Epithelial cell of esophagus (primary cell): ENCODE measurements around the gene LHX3.

ENCODE experiments used
- DNase-seq: peaks from one replicate; pipeline ENCODE4 v3.0.0; 2010; ENCODE audit warnings: low read depth
- H3K4me3 ChIP-seq: 2 replicates; pipeline ENCODE4 v1.5.1; 2011; ENCODE audit warnings: mild to moderate bottlenecking, low read length, control low read depth
- TF ChIP-seq, protein P1 (sequence below): IDR thresholded peaks from 2 replicates; pipeline ENCODE4 v1.5.1; 2011; ENCODE audit warnings: low read depth, mild to moderate bottlenecking, low read length, control low read depth, inconsistent platforms; ENCODE audit not compliant: insufficient read depth; ENCODE audit errors: missing control alignments

LHX3 gene

DNA sequence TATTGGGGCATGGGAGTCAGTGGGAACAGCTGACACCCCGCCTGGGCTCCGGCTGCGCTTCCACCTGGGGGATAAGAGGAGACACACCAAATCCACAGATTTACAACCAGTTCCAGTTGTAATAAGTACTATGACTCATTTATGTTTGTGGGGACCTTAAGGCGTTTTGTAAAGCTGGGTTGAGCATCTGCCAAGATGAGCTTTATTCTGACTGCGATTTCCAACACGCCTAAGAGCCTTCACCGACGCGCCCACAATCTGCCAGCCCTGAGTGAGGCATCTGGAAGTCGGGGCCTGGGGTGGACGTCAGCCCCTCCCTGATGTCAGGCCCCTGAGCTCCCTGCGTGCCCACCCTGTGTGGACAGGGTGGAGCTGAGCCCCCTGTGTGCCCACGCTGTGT is 14.3 kb upstream of the LHX3 start:
- H3K4me3 ChIP-seq = no peak overlapping the region
- TF ChIP-seq, protein P1, sequence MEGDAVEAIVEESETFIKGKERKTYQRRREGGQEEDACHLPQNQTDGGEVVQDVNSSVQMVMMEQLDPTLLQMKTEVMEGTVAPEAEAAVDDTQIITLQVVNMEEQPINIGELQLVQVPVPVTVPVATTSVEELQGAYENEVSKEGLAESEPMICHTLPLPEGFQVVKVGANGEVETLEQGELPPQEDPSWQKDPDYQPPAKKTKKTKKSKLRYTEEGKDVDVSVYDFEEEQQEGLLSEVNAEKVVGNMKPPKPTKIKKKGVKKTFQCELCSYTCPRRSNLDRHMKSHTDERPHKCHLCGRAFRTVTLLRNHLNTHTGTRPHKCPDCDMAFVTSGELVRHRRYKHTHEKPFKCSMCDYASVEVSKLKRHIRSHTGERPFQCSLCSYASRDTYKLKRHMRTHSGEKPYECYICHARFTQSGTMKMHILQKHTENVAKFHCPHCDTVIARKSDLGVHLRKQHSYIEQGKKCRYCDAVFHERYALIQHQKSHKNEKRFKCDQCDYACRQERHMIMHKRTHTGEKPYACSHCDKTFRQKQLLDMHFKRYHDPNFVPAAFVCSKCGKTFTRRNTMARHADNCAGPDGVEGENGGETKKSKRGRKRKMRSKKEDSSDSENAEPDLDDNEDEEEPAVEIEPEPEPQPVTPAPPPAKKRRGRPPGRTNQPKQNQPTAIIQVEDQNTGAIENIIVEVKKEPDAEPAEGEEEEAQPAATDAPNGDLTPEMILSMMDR = no peak
- DNase-seq = peak; percentile 91

DNA sequence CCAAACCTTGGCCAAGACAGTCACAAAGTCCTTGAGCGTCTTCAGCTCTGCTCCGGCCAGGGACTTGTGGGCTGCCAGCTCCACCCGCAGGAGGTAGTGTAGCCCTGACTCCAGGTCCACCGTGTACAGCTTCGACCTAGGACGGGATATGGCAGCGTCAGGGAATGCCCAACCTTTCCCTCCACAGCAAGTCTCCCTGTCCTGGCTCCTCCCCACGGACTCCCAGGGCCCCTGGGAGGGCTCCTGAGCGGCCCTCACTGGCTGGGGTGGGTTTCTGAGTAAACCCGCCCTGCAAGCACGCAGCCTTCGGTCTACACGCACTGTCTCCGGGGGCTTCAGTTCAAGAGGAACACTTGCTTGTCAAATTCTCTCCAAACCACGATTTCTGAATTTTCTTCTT is 13.7 kb upstream of the LHX3 start:
- no peak for DNase-seq
- TF ChIP-seq, protein P1 = no peak
- no peak overlapping the region for H3K4me3 ChIP-seq

DNA sequence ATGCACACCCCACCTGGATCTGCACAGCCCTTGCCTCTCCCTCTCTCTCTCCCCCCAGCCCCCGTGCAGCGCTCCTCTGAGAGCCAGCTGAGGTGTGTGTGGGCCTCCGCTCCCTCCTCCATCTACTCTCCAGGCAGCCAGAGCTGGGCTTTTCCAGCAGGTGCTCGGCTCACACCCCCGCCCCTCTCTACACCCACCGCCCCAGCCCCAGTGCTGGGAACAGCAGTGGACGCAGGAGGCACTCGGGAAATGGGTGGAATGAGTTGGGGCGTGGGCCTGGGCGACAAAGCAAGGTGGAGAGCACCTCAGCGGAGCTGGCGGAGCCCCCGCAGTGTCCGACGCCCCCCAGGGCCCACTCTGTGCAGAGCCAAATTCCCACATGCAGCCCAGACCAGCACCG is 13.3 kb upstream of the LHX3 start:
- DNase-seq = no peak
- TF ChIP-seq, protein P1 = no peak
- H3K4me3 ChIP-seq = no peak overlapping the region

GRCh38 chr9:136216541-136217244 is 11.8 kb upstream of the LHX3 start:
- DNase-seq = no peak
- no peak overlapping the region for H3K4me3 ChIP-seq
- TF ChIP-seq, protein P1 = no peak

DNA sequence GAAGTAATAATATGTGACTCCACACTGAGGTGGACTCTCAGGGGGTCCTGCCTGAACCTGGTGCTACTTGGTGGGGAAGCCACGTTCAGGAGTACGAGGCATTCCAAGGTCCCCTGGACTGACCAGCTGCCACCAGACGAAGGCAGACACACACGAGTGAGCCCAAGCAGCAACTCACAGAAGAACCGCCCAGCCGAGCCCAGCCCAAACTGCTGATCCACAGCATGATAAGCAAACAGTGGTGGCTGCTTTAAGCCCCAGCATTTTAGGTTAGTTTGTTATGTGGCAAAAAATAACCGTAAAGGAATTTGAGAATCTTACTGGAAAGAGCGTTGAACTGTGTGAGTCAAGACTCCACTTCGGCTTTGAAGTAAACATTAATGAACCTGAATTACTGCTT is 8.8 kb upstream of the LHX3 start:
- no peak for DNase-seq
- TF ChIP-seq, protein P1 = no peak
- no peak overlapping the region for H3K4me3 ChIP-seq

- H3K4me3 ChIP-seq = no peak overlapping the region
- DNase-seq = no peak
- TF ChIP-seq, protein P1 = no peak
Measured at GRCh38 chr9:136212345-136212950, 7.5 kb upstream of the LHX3 start.
